Stomach (tissue), 19 donors: ENCODE data around the gene IRAG1. TPM values are rescaled to one million over a fixed set of nuclear protein-coding genes. Genes with fewer than 3 reads are reported as not detected.

Experiments used
- DNase-seq, 2 donors: peaks; one replicate each; pipeline versions ENCODE4 v3.0.0 to v3.0.0-alpha.2; 2013 to 2019
- H3K27ac ChIP-seq, 5 donors: fragments of 200-600 bp in 4 of 5; sonication (generic) in 4 of 5; one replicate each; pipeline ENCODE4 v1.5.1; 2013 to 2019; ENCODE audit warnings: mild to moderate bottlenecking in 1 of 5, moderate library complexity in 1 of 5
- H3K27me3 ChIP-seq, 3 donors: fragments of 200-600 bp; sonication (generic); one replicate each; pipeline ENCODE4 v1.5.1; 2017 to 2019; ENCODE audit warnings: mixed run types in 1 of 3
- H3K36me3 ChIP-seq, 4 donors: fragments of 200-600 bp; sonication (generic); 1 replicate in 3 of 4; 2 replicates in 1 of 4; pipeline ENCODE4 v1.5.1; 2016 to 2019
- H3K4me1 ChIP-seq, 4 donors: fragments of 200-600 bp; sonication (generic); one replicate each; pipeline ENCODE4 v1.5.1; 2016 to 2019
- H3K4me3 ChIP-seq, 4 donors: fragments of 200-600 bp; sonication (generic) in 3 of 4; one replicate each; pipeline ENCODE4 v1.5.1; 2016 to 2019; ENCODE audit warnings: mild to moderate bottlenecking in 1 of 4
- H3K9me3 ChIP-seq, 4 donors: fragments of 200-600 bp; sonication (generic); one replicate each; pipeline ENCODE4 v1.5.1; 2016 to 2019
- CTCF ChIP-seq, 7 experiments: fragments of 450-650 bp in 4 of 7; fragments of 200-600 bp in 3 of 7; sonication (generic) in 3 of 7; IDR thresholded peaks; one replicate each; pipeline ENCODE4 v1.5.1; 2016 to 2019; ENCODE audit warnings: antibody characterized with exemption in 7 of 7, control low read depth in 2 of 7, mild to moderate bottlenecking in 1 of 7
- EP300 ChIP-seq: sonication (generic); formaldehyde crosslinking; IDR thresholded peaks from one replicate; pipeline ENCODE4 v1.6.1; 2017; ENCODE audit warnings: antibody characterized with exemption
- POLR2A ChIP-seq, 4 donors: fragments of 450-650 bp; IDR thresholded peaks; one replicate each; pipeline ENCODE4 v1.6.1; 2016; ENCODE audit warnings: antibody characterized with exemption in 4 of 4, control low read depth in 2 of 4, mild to moderate bottlenecking in 1 of 4, moderate library complexity in 1 of 4
- POLR2AphosphoS5 ChIP-seq, 3 donors: sonication (generic); formaldehyde crosslinking; IDR thresholded peaks; one replicate each; pipeline ENCODE4 v1.6.1; 2016; ENCODE audit warnings: antibody characterized with exemption in 3 of 3
- WGBS, 5 donors: extraction: QIAGEN DNeasy Blood & Tissue Kit in 3 of 5; methylation state at CpG; one replicate each; pipeline versions ENCODE4 v1.1.5 to v1.1.7; 2013 to 2018; 5-methylcytosine and 5-hydroxymethylcytosine counted together
- intact Hi-C: fragments of 100-400 bp; cut with DNase I; formaldehyde crosslinking; loops from one replicate; pipeline ENCODE4 v1.15.1; 2023; ENCODE audit warnings: low total_unique reads
- long read RNA-seq, 10 donors: transcript quantifications; one replicate each; lab custom pipeline, GENCODE V29; 2026
- polyA plus RNA-seq, 3 donors: library from polyadenylated mRNA; stranded (reverse); fragments of 200-250 nt; gene quantifications; one replicate each; pipeline ENCODE4 v1.2.3, GENCODE V29; 2013
- total RNA-seq, 5 donors: library from RNA; depleted of rRNA; stranded (reverse); fragments of >200 nt; gene quantifications; one replicate each; pipeline versions ENCODE4 v1.1.0 to v1.2.3, GENCODE V29; 2014 to 2016
- donor health status: healthy with polysubstance abuse.
- donor health status: Bipolar disorder and iron deficiency.
- donor health status: healthy.

The IRAG1 gene, protein sequence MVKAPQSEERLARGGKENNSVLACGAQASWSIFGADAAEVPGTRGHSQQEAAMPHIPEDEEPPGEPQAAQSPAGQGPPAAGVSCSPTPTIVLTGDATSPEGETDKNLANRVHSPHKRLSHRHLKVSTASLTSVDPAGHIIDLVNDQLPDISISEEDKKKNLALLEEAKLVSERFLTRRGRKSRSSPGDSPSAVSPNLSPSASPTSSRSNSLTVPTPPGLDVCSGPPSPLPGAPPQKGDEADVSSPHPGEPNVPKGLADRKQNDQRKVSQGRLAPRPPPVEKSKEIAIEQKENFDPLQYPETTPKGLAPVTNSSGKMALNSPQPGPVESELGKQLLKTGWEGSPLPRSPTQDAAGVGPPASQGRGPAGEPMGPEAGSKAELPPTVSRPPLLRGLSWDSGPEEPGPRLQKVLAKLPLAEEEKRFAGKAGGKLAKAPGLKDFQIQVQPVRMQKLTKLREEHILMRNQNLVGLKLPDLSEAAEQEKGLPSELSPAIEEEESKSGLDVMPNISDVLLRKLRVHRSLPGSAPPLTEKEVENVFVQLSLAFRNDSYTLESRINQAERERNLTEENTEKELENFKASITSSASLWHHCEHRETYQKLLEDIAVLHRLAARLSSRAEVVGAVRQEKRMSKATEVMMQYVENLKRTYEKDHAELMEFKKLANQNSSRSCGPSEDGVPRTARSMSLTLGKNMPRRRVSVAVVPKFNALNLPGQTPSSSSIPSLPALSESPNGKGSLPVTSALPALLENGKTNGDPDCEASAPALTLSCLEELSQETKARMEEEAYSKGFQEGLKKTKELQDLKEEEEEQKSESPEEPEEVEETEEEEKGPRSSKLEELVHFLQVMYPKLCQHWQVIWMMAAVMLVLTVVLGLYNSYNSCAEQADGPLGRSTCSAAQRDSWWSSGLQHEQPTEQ
- 10 to 100 TPM; 24.6 to 60.7 (median 40.3) TPM for total RNA-seq
- 10 to 100 TPM; 12.7 to 17.2 (median 17.1) TPM for polyA plus RNA-seq
- long read RNA-seq, donor 1, partial matches to known transcripts = 21 of 21 reads
- long read RNA-seq, donor 1, other reads (novel, unspliced or antisense) = 0 of 21 reads
- long read RNA-seq, donor 2, partial matches to known transcripts = 0 of 1 reads
- long read RNA-seq, donor 2, other reads (novel, unspliced or antisense) = 0 of 1 reads
- long read RNA-seq, donor 3 = 0 reads
- long read RNA-seq, donor 4 = 0 reads
- long read RNA-seq, donor 5, partial matches to known transcripts = 0 of 1 reads
- long read RNA-seq, donor 5, other reads (novel, unspliced or antisense) = 0 of 1 reads
- long read RNA-seq, donor 6 = 0 reads
- long read RNA-seq, donor 7, partial matches to known transcripts = 8 of 8 reads
- long read RNA-seq, donor 7, other reads (novel, unspliced or antisense) = 0 of 8 reads
- long read RNA-seq, donor 8 = 0 reads
- long read RNA-seq, donor 9 = 0 reads
- long read RNA-seq, donor 10 = 0 reads

DNA sequence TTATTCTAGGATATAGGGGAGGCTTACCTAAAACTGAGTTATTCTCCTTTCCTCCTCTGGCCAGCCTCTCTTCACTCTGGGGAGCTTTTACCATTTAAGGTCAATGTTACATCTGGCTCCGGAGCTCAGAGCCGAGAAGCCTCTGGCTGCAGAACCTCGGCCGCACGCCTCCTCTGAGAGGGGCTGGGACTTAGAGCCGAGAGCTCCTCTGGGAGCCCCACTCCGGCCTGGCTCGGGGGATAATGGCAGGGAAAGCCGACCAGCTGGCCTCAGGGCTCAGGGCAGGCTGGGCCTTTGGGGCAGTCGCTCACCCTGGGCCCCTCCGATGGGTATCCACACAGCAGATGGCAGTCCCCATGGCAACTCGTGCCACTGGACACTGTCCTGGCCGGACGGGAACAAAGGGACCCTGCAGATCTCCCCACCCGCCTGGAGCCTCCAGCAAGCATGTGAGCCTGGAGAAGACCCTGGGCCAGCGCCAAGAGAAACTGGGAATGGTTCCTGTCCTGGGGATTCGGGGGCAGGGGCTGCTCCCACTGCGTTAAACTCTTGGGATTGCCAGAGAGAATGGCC, at the start of gene IRAG1:
Gene IRAG1, minus strand, starts transcription at position 247 of the 573 bp plus-strand sequence. Its CDS starts 153 bp downstream, at position 94.
- intact Hi-C loops = no loop called here
- Histone ChIP-seq H3K4me3 (peak within 1 kb of the TSS; percentile 40 to 50 (median 46)), H3K27ac (peak within 1 kb of the TSS; percentile 78 to 90 (median 88)), H3K9me3 (no peaks in the 10 kb centered on the region), H3K4me1 (peaks cover 0 to 25% (median 10%) of the 10 kb centered on the region in 4 donors), H3K36me3 (no peaks in the 10 kb centered on the region), H3K27me3 (peaks cover 0 to 4% (median 0%) of the 10 kb centered on the region in 3 donors)
- TF ChIP-seq POLR2AphosphoS5 (IDR thresholded peaks at IDR 0.05) (peak; percentile 28 to 68 (median 46)), POLR2A (IDR thresholded peaks at IDR 0.05) (no peak)
- DNase-seq = peak; percentile 38 to 84
- 45 to 62% (median 59%) methylated on average over 14 to 18 of the region's 18 CpGs for WGBS, 5 donors

GRCh38 chr11:10742460-10743208, 49.1 kb upstream of the IRAG1 start:
- Histone ChIP-seq H3K36me3 (no peaks in the 10 kb centered on the region), H3K9me3 (no peaks in the 10 kb centered on the region), H3K27ac (peak overlapping the region in 1 of 5 donors; percentile 1), H3K27me3 (no peaks in the 10 kb centered on the region), H3K4me1 (peaks cover 0 to 14% (median 0%) of the 10 kb centered on the region in 4 donors), H3K4me3 (no peak overlapping the region)
- TF ChIP-seq EP300 = no peak
- no peak for TF ChIP-seq CTCF (IDR thresholded peaks at IDR 0.05)
- TF ChIP-seq POLR2A (IDR thresholded peaks at IDR 0.05) = no peak
- no peak for TF ChIP-seq POLR2AphosphoS5 (IDR thresholded peaks at IDR 0.05)
- DNase-seq = peak in 1 of 2 donors; percentile 58
- 69 to 77% (median 74%) methylated on average over 9 of the region's 9 CpGs for WGBS, 5 donors
- intact Hi-C loops = no loop called here

- no peak for TF ChIP-seq POLR2A (IDR thresholded peaks at IDR 0.05)
- peak in 5 of 7 experiments; percentile 96 to 97 (median 97) for TF ChIP-seq CTCF (IDR thresholded peaks at IDR 0.05)
- peak; percentile 17 to 77 (median 34) for TF ChIP-seq POLR2AphosphoS5 (IDR thresholded peaks at IDR 0.05)
- no peak for TF ChIP-seq EP300
- Histone ChIP-seq H3K9me3 (peaks cover 0 to 6% (median 0%) of the 10 kb centered on the region in 4 donors), H3K4me3 (peak overlapping the region in 2 of 4 donors; percentile 23), H3K36me3 (no peaks in the 10 kb centered on the region), H3K4me1 (peaks cover 3 to 16% (median 12%) of the 10 kb centered on the region in 4 donors), H3K27ac (peak overlapping the region; percentile 44 to 78 (median 57)), H3K27me3 (no peaks in the 10 kb centered on the region)
- intact Hi-C loops = no loop called here
- peak; percentile 92 to 97 for DNase-seq
- WGBS, 5 donors = 6 to 8% (median 7%) methylated on average over 21 of the region's 21 CpGs
Measured at GRCh38 chr11:10735481-10736475, 42.2 kb upstream of the IRAG1 start.
